ENCODE measurements around the gene FRAS1.

The FRAS1 gene

DNA sequence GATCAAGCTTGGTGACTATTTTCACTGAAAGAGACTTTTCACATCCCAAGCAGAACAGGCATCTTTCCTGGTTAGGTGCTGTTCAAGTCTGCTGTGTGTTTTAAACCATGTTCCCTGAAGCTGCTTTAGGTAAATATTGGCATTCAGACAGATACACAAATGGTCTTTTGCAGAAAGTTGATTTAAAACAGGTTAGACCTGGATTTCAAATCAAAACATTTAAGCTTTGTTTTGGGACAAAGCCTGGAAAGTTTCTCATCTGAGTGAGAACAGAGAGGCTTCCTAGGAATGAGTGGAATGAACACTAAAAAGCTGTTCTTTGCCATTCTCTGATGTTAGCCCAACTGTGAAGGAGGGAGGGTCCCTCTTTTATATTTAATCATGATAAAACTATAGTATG, 504.6 kb downstream of the FRAS1 start:
- no peak for DNase-seq

DNA sequence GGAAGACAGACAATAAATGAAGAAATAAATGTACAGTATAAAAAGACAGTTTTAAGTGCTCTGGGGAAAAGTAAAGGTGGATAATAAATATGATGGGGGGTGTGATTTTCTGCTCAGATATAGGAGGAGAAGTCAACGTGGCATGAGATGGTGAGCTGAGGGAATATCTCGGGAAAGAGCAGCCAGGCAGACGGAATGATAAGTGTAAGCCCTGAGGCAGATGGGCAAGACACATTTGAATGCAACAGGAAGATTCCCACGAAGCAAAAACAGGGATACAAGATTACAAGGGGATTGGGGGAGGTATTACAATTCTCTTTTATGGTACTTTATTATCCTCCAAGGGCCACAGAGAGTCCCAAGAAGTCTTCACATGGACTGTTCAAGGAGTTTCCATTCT, 505.6 kb downstream of the FRAS1 start:
- DNase-seq = no peak

DNA sequence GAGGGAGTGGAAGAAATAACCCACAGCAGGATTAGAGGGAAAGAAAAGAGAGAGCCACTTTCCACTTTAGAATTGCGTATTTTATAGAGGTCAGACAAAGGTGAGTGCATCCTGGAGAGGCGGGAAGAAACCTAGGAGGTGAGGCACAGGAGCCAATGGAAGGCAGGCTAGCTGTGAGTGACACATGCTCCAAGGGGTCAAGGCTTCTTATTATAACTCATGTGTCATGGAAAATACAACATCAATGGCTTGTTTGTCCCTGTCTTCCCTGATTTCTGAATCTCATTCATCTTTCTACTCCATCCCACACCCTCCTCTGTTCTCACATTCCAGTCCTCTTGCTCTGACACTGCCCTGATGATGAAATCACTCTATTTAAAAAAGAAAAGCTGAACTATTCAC, 508.8 kb downstream of the FRAS1 start:
- no peak for DNase-seq

DNA sequence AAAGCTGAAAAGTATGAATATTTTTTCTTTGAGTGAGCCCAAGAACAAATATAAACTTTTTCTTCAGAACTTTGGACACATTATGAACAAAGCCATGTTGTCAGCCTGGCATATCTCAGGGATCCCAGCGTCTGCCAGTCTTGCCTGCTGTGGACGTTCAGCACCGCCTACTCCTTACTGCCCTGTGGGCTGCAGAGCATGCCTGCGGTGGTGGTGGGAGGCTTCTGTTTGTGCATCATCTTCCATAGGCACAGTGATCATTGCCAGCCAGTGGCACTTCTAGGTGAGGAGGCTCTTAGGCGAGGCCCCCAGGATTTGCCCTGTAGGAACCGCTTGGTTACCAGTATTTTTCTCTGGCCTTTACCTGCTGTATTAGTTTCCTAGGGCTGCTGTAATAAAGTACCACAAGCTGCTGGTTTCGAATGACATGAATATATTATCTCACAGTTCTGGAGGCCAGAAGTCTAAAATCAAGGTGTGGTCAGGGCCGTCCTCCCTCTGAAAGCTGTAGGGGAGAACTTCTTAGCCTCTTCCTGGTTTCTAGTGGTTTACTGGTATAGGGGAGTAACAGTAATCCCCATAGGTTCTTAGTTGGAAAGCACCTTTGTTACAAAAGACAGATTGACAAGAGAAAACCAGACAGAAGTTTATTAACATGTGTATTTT, 509.8 kb downstream of the FRAS1 start:
- DNase-seq = no peak

DNA sequence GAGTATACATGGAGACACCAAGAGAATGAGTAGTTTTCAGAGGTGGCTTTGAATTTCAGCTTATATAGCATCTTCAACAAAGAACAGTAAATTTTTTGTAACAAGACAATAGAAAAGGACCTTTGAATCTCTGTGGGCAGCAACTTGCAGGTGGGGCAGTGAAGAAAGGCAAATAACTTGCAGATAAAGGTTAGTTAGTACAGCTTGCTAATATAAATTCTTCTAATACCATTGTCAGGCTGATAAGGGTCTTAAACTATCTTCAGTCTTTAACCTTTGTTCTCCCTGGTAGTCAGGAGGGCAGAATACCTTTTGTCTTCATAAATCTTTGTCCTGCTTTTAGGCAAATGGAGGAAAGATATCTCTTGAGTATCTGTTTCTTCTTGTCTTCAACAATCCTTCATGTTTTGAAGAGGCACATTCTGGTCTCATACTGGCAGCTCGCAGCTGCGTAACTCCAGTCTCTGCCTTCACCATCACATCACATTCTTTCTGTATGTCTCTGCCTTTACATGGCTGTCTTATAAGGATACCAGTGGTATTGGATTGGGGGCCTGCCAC, 510.5 kb downstream of the FRAS1 start:
- DNase-seq = no peak

DNA sequence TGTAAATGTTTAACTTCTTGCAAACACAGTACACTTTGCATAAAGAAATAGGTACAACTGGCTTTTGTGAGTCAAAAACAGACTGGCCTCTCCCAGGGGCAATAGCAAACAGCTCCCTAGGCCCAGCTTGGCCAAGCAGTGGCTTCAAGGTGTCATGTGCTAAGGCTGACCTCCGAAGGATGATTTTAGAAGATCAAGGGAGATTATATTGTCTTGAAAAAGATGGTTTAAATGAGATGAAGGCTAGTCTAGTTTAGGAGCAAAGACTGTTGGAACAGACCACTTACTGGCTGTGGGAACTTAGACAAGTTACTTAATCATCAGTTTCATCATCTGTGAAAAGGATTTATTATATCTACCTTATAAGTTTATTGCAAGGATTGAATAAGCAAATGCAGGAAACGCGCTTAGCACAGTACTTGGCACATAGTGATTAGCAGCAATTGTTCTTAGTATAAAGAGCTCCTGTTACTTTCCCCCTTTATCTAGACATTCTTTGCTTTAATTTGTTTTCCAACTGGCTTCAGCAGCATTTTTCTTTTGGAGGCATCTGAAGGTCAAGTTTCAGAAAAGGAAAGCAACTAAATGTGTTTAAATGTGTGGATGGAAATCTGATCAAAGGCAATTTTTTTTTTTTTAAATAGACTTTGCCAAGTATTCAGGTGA, 511.6 kb downstream of the FRAS1 start:
- DNase-seq = no peak

DNA sequence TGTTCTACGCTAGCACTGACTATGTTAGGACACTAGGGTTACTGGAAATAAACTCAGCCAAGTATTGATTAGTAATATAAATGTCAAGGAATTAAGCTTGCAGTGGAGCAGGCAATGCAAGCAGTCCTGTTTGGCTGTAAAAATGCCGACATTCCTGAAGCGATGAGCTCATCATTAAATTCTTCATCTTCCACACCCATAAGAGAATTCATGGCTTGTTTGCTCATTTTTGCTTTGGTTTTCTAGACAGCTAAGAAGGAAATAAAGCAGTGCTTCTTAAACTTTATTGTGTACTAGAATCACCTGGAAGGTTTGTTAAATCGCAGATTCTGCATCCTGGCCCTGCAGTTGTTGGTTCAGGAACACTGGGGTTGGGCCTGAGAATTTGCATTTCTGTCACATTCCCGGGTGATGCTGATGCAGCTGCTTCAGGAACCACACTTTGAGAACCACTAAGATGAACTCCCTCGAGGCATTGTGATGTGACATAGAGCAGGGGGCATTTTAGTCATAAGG, 512.2 kb downstream of the FRAS1 start:
- DNase-seq = no peak

DNA sequence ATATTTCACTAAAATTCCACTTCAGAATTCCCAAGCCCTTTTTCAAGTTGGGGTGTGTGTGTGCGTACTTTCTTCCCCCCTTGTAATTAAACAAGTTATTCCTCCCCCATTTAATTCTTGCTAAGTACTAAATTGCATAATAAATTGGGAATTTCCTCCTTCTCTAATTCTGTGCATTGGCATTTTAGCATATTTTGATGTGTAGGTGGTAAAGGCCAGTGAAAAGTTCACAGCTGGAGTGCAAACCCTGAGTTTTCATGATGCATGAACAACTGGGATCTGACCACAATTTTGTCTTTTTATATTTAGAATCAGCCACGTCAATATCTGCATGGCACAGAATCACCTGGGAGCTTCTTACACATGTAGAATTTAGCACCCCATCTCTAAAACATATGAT, 513.0 kb downstream of the FRAS1 start:
- no peak for DNase-seq

DNA sequence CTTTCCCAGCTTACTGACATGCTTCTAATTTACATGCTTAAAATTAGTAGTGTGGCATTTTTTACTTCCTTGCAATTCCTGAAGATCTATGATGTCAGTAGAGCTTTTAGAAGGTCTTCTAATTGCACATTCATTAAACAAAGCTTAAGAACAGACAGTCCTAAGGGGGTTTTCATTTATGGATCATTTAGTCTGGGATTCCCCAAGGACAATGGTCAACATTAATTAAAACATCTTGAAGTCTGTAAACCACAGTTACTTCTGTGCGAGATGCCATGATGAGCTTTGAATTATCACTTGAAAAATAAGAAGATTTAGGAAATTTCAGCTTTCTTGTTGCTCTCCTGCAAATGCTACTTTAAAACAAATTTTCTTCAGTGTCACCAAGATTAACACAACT, 514.7 kb downstream of the FRAS1 start:
- no peak for DNase-seq

DNA sequence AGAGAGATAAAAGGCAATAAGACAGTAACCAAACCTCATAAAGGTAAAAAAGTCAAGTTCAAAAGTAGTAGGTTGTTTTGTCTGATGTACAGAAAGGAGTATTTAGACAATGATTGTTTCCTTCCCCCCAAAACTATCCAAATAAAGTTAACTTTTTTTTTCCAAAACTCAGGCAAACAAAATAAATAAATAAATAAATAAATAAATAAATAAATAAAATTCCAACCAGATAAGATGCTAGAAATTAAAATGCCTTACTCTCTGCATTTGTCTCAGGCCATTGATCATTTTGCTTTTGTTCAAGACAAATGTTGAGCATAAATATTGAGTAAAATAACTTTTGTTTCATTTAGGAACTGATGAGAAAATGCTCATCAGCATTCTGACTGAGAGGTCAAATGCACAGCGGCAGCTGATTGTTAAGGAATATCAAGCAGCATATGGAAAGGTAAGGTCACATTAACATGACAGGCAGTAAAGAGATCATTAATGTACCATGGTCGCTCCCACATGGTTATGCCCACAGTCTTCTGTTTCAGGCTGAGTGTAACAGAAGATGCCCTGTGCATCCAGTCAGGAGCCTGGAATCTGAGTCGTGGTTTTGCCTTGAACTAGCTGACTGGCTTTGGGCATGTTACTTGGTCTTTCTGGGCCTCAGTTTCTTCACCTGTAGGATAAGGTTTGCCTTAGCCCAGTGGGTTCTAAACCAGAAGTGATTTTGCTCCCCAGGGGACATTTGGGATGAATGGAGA, 521.7 kb downstream of the FRAS1 start:
- no peak for DNase-seq

DNA sequence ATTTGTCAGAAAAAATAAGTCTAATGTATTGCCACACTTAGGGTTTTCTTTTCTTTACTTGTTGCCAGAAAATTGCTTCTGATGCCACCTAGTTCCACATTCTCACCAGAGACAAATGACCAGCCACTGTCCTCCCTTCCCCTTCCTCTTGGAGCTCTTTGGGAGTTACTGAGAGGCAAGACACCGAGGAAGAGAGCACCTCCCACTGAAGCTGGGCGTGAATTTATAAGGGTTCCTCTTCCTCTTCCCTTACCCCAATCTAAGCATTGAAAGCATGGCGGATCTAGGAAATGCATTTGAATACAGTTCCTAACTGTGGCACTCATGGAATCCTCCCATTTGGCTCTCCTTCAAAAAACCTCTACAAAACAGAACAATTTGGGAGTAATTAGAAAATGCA, 524.5 kb downstream of the FRAS1 start:
- DNase-seq = no peak

DNA sequence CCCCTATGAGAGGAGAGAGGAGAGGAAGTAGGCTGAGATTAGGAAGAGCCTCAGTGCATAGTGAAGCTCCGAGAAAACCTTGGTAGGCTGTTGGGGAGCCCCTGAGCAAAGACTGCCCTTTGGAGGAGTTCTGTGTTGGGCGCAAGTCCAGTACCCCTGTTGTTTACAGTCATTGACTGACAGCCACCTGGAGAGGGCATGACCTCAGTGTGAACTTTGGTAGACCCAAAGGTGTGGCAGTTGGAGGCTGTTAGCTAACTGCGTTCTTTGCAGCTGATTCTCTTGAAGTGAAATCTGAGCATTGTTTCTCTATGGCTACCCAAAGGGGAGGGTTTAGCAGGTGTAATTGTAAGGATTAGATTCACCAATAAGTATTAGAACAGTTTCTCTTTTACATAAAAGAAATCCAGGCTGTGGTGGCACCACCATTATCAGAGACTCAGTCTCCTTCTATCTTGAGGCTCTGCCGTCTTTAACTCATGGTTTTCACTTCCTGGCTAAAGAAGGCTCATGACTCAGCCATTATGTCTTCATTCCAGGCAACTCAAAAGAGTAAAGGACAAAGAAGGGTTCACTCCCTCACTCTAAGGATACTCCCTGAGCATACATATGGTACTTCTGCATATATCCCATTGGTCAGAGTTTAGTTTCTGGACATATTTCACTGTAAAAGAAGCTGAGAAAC, 527.9 kb downstream of the FRAS1 start:
- DNase-seq = no peak

DNA sequence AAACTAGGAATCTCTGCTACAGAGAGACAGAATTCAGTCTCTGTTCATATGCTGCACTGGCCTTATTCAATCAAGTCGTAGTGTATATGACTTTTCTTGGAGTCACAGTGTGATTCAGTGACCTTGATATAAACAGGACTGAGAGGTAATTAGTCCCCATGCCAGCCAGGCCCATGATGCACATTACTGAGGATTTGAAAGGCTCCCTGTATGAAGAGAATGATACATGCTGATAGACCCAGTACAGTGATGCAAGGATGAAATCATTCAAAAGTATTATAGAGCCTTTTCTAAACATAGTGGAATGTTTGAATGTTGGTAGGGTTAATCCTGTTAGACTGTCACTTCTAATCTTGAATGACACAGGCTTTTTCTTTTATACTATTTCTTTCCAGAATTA, 528.5 kb downstream of the FRAS1 start:
- DNase-seq = no peak

DNA sequence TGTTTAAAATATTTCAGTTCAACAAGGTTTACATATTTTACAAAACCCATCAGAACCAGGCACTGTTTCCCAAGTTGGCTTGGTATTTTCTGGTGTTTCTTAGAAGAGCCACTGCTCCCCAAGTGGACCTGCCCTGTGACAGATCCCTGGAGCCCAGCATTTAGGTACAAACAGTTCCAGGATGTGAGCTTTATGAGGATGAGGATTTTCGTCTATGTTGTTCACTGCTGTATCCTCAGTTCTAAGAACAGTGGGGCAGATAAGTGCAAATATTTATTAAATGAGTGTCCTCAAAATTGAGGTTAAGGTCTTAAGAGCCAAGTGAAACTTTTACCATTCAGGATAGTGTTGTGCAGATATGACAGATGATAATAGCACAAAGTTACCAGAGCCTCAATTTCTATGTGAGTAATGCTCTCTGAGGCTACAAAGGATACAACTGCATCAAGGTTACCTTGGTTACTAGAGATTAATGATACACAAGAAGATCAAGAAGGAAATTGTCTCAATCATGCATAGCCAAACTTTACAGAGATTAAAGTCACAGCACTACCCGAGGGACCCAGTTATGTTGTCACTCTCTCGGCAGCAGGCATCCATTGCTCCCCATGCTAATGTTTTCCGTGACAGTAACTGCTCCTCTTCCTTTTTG, 531.9 kb downstream of the FRAS1 start:
- no peak for DNase-seq

DNA sequence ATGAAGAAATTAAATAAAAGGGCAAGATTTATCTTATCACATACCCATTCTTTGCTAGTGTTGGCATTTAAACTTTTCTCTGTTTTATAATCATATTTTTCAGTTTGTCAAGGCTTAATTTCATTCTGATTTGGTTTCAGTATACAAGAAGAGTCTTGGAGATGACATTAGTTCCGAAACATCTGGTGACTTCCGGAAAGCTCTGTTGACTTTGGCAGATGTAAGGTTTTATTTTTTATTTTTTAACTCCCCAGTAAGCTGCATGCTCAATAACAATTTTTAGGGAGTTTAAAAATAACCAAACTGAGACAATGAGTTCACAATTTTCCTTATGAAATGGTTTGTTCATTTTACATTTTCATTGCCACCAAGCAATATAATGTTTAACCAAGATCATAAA, 534.3 kb downstream of the FRAS1 start:
- no peak for DNase-seq

DNA sequence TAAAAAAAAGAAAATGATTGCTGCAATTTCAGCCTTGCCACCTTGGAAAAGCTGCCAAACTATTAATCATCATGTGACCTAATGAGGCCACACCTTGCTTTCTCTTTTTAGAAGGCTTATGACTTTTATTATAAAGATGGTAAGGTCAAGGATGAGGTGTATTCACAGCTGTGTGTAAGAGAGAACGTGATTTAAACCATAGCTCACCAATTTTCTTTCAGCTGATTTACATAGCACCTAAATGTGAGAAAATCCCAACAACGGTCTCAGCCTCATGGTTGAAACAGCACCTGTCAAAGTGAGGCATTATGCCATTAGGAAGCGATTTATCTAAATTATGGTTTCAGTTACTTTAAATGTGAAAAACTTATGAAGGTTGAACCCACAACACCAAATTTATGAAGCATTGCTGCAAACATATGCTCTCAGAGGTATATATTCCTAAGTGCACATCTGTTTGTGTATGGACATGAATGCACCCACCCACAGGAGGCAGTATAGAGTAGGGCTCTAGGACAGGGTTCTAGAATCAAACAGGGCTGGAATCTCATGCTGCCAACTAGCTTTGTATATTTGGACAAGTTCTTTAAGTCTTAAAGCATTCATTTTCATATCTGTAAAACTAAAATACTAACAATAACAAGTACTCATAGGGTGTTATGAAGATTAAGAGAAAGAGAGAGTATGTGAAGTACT, 535.1 kb downstream of the FRAS1 start:
- DNase-seq = no peak
